Inflammatory macrophage (primary cell): ENCODE measurements around the gene C9orf78.

Source experiments
- DNase-seq, 2 donors: peaks; one replicate each; pipeline ENCODE4 v3.0.0-alpha.2; 2020 to 2022
- total RNA-seq, 18 experiments: gene quantifications; one replicate each; lab custom pipeline; 2026; ENCODE audit warnings: mixed read lengths in 6 of 18, inconsistent platforms in 2 of 18; lab: John Stamatoyannopoulos, UW

Gene C9orf78
- total RNA-seq = 16.0 to 73.9 (median 52.9) reads per million in 18 experiments

- peak; percentile 97 to 98 for DNase-seq
Observed at GRCh38 chr9:129835128-129835859, at the start of gene C9orf78, which contains the start of gene USP20. Gene C9orf78 (minus strand): TSS chr9:129835275. CDS start chr9:129835221, 54 bp downstream. Gene USP20 (plus strand): TSS chr9:129835458. CDS start chr9:129852556, 17,098 bp downstream.

- DNase-seq = peak; percentile 89 to 92
Observed at GRCh38 chr9:129884220-129885017, 49.3 kb upstream of the C9orf78 start.

GRCh38 chr9:129881547-129882324 is 46.7 kb upstream of the C9orf78 start:
- no peak for DNase-seq

GRCh38 chr9:129880654-129881546 is 45.8 kb upstream of the C9orf78 start:
- no peak for DNase-seq

GRCh38 chr9:129879991-129880653 is 45.0 kb upstream of the C9orf78 start:
- no peak for DNase-seq

GRCh38 chr9:129879103-129879699 is 44.1 kb upstream of the C9orf78 start:
- no peak for DNase-seq

- DNase-seq = no peak
Observed at GRCh38 chr9:129878291-129878690, 43.2 kb upstream of the C9orf78 start.

GRCh38 chr9:129876815-129877214 is 41.7 kb upstream of the C9orf78 start:
- DNase-seq = no peak

- no peak for DNase-seq
Observed at GRCh38 chr9:129875687-129876395, 40.8 kb upstream of the C9orf78 start.

GRCh38 chr9:129875181-129875611 is 40.1 kb upstream of the C9orf78 start:
- no peak for DNase-seq

GRCh38 chr9:129874261-129875101 is 39.4 kb upstream of the C9orf78 start:
- no peak for DNase-seq

GRCh38 chr9:129873563-129874190 is 38.6 kb upstream of the C9orf78 start:
- no peak for DNase-seq

- DNase-seq = no peak
Observed at GRCh38 chr9:129871046-129871445, 36.0 kb upstream of the C9orf78 start.

GRCh38 chr9:129869585-129870501 is 34.8 kb upstream of the C9orf78 start:
- no peak for DNase-seq

- no peak for DNase-seq
Observed at GRCh38 chr9:129868872-129869486, 33.9 kb upstream of the C9orf78 start.

GRCh38 chr9:129868023-129868871 is 33.2 kb upstream of the C9orf78 start:
- DNase-seq = no peak
